ENCODE measurements around the gene UBTF.

DNA sequence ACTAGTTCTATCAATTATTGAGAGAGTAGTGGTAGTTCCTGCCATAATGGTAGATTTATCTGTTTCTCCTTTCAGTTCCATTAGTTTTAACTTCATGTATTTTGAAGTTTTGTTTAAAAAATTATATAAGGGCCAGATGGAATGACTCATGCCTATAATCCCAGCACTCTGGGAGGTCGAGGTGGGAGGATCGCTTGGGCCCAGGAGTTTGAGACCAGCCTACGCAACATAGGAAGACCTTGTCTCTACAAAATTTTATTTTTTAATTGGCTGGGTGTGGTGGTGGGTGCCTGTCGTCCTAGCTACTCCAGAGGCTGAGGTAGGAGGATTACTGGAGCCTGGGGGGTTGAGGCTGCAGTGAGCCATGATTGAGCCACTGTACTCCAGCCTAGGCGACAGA, 14.1 kb upstream of the UBTF start:
- TF ChIP-seq, protein P1, sequence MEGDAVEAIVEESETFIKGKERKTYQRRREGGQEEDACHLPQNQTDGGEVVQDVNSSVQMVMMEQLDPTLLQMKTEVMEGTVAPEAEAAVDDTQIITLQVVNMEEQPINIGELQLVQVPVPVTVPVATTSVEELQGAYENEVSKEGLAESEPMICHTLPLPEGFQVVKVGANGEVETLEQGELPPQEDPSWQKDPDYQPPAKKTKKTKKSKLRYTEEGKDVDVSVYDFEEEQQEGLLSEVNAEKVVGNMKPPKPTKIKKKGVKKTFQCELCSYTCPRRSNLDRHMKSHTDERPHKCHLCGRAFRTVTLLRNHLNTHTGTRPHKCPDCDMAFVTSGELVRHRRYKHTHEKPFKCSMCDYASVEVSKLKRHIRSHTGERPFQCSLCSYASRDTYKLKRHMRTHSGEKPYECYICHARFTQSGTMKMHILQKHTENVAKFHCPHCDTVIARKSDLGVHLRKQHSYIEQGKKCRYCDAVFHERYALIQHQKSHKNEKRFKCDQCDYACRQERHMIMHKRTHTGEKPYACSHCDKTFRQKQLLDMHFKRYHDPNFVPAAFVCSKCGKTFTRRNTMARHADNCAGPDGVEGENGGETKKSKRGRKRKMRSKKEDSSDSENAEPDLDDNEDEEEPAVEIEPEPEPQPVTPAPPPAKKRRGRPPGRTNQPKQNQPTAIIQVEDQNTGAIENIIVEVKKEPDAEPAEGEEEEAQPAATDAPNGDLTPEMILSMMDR (IDR thresholded peaks at IDR 0.05): no peak
- TF ChIP-seq POLR2A (IDR thresholded peaks at IDR 0.05): no peak

Data from vagina (tissue), 2 donors.